Epithelial cell of proximal tubule (primary cell): ENCODE data around the gene NTHL1. TPM values are rescaled to one million over a fixed set of nuclear protein-coding genes. Genes with fewer than 3 reads are reported as not detected.
A peak's percentile ranks its signal among the peaks of the same experiment; 100 is the strongest.

Source experiments
- DNase-seq: peaks from one replicate; pipeline ENCODE4 v3.0.0-alpha.2; 2011; ENCODE audit warnings: low read depth
- H3K4me3 ChIP-seq: 2 replicates; pipeline ENCODE4 v1.5.1; 2011; ENCODE audit warnings: low read depth, mild to moderate bottlenecking, low read length
- CTCF ChIP-seq: conservative IDR thresholded peaks from 2 replicates; pipeline ENCODE4 v1.5.1; 2012; ENCODE audit warnings: low read depth, mild to moderate bottlenecking, low read length
- total RNA-seq: library from RNA; depleted of rRNA; stranded (reverse); fragments of >200 nt; gene quantifications from 2 replicates; pipeline ENCODE4 v1.2.3, GENCODE V29; 2015

Gene NTHL1
- total RNA-seq, 1 donor from 2014 or later: 61.2 TPM

- peak overlapping the region; percentile 85 for H3K4me3 ChIP-seq
- DNase-seq: no peak
- TF ChIP-seq CTCF: no peak
These were observed 39.6 kb downstream of the NTHL1 start for GRCh38 chr16:2008009-2008526.

- TF ChIP-seq CTCF: no peak
- no peak overlapping the region for H3K4me3 ChIP-seq
- no peak for DNase-seq
These were observed 40.4 kb downstream of the NTHL1 start for GRCh38 chr16:2007081-2007836.

- no peak overlapping the region for H3K4me3 ChIP-seq
- no peak for DNase-seq
- no peak for TF ChIP-seq CTCF
These were observed 41.3 kb downstream of the NTHL1 start for GRCh38 chr16:2006317-2006716.

GRCh38 chr16:2005646-2006045, 42.0 kb downstream of the NTHL1 start:
- no peak for DNase-seq
- no peak overlapping the region for H3K4me3 ChIP-seq
- no peak for TF ChIP-seq CTCF

- no peak for TF ChIP-seq CTCF
- DNase-seq: no peak
- no peak overlapping the region for H3K4me3 ChIP-seq
These were observed 42.7 kb downstream of the NTHL1 start for GRCh38 chr16:2004795-2005517.

- H3K4me3 ChIP-seq: no peak overlapping the region
- no peak for DNase-seq
- peak; percentile 88 for TF ChIP-seq CTCF
These were observed 43.6 kb downstream of the NTHL1 start for GRCh38 chr16:2003827-2004641.
